Calu3 (cell line): Measurements from ENCODE around the gene GRN. TPM values are rescaled to one million over a fixed set of nuclear protein-coding genes. Genes with fewer than 3 reads are reported as not detected.
A peak's percentile ranks its signal among the peaks of the same experiment; 100 is the strongest.
"Not testable (repeated sequence)": the region's sequence is repeated elsewhere in the genome, so short reads cannot be mapped to it uniquely, and the experiment has no call there.

Experiments
- BruUV-seq: library from RNA; stranded (reverse); fragments of 400-500 nt; replicated peaks from 2 replicates; lab custom pipeline; 2021; lab: Mats Ljungman, UMichigan
- CTCF ChIA-PET: fragments of 300-600 bp; sonication (Branson Sonifier 250); formaldehyde crosslinking; loops from one replicate; lab custom pipeline; 2022; ENCODE audit warnings: antibody characterized with exemption; lab: Charles Lee
- DNase-seq: peaks from one replicate; pipeline ENCODE4 v3.0.0; 2022
- H3K27ac Mint-ChIP-seq: one replicate; pipeline ENCODE4 v1.8.0; 2022; ENCODE audit warnings: mixed read lengths; ENCODE audit not compliant: unreplicated experiment
- H3K27me3 Mint-ChIP-seq: one replicate; pipeline ENCODE4 v1.8.0; 2022; ENCODE audit warnings: mixed read lengths; ENCODE audit not compliant: unreplicated experiment
- H3K36me3 Mint-ChIP-seq: one replicate; pipeline ENCODE4 v1.8.0; 2022; ENCODE audit warnings: mild to moderate bottlenecking, moderate library complexity, mixed read lengths; ENCODE audit not compliant: insufficient read depth, unreplicated experiment
- H3K4me1 Mint-ChIP-seq: one replicate; pipeline ENCODE4 v1.8.0; 2022; ENCODE audit warnings: mild to moderate bottlenecking, low read depth, mixed read lengths; ENCODE audit not compliant: unreplicated experiment
- H3K4me3 Mint-ChIP-seq: one replicate; pipeline ENCODE4 v1.8.0; 2022; ENCODE audit warnings: mild to moderate bottlenecking, low read depth, moderate library complexity, mixed read lengths; ENCODE audit not compliant: unreplicated experiment
- H3K9me3 Mint-ChIP-seq: one replicate; pipeline ENCODE4 v1.8.0; 2022; ENCODE audit warnings: low read depth, mixed read lengths; ENCODE audit not compliant: unreplicated experiment
- intact Hi-C: fragments of 100-400 bp; cut with micrococcal nuclease; formaldehyde crosslinking; loops from one replicate; pipeline ENCODE4 v1.10.0; 2022; ENCODE audit not compliant: unreplicated experiment
- total RNA-seq: library from RNA; stranded (reverse); gene quantifications from 2 replicates; pipeline ENCODE4 v1.2.3, GENCODE V29; 2022
- TF ChIP-seq, protein P1 (sequence below): fragments of 200-600 bp; IDR thresholded peaks from one replicate; pipeline ENCODE4 v1.8.0; 2022; ENCODE audit warnings: antibody characterized with exemption; ENCODE audit not compliant: unreplicated experiment

Gene GRN
- total RNA-seq, 1 experiment from 2014 or later = 376 TPM

DNA sequence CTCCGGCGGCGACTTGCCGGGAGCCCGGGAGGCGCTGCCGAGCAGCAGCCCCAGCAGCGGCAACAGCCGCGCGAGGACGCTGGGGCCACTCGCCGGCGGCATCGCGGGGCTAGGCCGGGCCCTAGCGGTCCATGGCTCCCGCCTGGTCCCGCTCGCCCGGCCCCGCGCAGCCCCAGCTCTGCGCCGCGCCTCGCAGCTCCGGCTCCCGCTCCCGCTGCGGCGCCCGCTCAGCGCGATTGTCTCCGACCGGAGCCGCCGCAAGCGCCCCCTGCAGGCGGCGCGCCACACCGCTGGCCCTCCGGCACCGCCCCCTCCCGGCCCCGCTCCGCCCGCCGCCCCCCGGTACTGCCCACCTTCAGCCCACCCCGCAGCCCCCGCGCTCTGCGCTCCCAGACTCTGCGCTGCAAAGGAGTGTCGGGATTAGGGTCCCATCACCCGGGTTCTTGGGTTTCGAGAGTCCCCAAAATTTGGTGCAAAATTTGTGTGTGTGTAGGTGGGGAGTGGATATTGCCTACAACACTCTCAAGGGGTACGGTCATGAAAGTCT is 18.6 kb downstream of the GRN start, which contains the start of gene FAM171A2:
Gene FAM171A2 (minus strand): TSS at position 241 of the 547 bp plus-strand sequence. CDS start 139 bp downstream, at position 102.
- BruUV-seq = no TSS peak
- peak; percentile 87 for DNase-seq
- Mint-ChIP-seq H3K9me3 (no peaks in the 10 kb centered on the region), H3K27me3 (peaks cover 87% of the 10 kb centered on the region), H3K36me3 (no peaks in the 10 kb centered on the region), H3K4me3 (peak within 1 kb of the TSS; percentile 63), H3K4me1 (peaks cover 10% of the 10 kb centered on the region), H3K27ac (no peak within 1 kb of the TSS)
- CTCF ChIA-PET = interaction anchor here (0.6 to 1.3 kb wide), 9 partner anchors 10 to 177 kb away, joined by 3 to 11 read pairs (median 4); partner anchors contain the start of genes GPATCH8, GRN, RUNDC3A and TMUB2
- TF ChIP-seq, protein P1, sequence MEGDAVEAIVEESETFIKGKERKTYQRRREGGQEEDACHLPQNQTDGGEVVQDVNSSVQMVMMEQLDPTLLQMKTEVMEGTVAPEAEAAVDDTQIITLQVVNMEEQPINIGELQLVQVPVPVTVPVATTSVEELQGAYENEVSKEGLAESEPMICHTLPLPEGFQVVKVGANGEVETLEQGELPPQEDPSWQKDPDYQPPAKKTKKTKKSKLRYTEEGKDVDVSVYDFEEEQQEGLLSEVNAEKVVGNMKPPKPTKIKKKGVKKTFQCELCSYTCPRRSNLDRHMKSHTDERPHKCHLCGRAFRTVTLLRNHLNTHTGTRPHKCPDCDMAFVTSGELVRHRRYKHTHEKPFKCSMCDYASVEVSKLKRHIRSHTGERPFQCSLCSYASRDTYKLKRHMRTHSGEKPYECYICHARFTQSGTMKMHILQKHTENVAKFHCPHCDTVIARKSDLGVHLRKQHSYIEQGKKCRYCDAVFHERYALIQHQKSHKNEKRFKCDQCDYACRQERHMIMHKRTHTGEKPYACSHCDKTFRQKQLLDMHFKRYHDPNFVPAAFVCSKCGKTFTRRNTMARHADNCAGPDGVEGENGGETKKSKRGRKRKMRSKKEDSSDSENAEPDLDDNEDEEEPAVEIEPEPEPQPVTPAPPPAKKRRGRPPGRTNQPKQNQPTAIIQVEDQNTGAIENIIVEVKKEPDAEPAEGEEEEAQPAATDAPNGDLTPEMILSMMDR = peak; percentile 96
- intact Hi-C loops = no loop called here

DNA sequence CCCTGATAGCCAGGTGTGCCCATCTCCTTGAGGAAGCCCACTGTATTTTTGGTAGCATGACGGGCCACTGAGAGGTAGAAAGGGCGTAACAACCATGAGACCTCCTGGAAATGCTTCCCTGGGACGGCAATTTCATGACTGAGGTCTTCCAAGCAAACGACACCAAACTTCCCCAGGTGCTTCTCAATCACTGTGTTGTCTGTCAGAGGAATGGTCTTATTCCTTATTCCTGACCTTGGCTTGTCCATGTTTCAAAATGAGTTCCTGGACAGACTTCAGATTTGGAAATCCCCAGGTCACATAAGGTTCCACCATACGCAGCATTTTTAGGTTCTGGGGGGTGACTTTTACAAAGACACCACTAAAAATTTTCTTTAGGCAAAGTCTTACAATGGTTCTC is 19.9 kb downstream of the GRN start:
- DNase-seq, H3K4me1 Mint-ChIP-seq, H3K36me3 Mint-ChIP-seq, intact Hi-C loops, H3K27ac Mint-ChIP-seq, H3K9me3 Mint-ChIP-seq, CTCF ChIA-PET, H3K4me3 Mint-ChIP-seq, BruUV-seq: not testable (repeated sequence)
- peaks cover 73% of the 10 kb centered on the region for H3K27me3 Mint-ChIP-seq

DNA sequence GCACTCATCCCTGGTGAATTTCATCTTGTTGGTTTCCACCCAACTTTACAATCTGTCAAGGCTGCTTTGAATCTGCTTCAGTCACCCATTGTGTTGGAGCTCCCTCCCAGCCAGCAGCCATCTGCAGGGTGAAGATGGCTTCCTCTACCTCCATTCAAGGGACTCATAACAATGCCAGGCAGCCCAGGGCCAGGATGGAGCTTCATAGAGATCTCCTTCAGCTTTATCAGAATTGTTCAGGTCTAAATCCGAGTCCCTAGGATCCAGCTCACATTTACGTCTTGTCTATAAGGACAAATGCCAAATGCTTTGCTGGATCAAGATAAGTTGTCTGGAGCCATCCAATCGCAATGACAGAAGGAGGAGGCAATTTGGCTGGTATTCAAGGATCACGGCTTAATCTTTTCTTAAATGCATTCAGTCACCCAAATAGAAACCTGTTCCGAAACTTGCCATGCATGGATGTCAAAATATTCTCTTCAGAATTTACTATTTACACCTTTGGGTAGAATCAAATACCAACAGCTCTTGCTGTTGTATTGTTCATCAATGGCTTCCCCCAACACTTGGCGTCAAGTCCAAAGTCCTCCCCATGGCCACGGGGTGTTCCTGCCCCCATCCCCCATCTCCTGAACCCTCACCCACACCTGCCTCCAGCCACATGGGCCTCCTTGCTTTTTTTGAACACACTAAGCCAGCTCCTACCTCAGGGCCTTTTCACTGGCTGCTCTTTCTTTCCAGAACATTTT is 22.3 kb downstream of the GRN start:
- intact Hi-C loops = no loop called here
- Mint-ChIP-seq H3K4me3 (no peak overlapping the region), H3K36me3 (no peaks in the 10 kb centered on the region), H3K9me3 (no peaks in the 10 kb centered on the region), H3K4me1 (no peaks in the 10 kb centered on the region), H3K27me3 (peaks cover 65% of the 10 kb centered on the region), H3K27ac (no peak overlapping the region)
- TF ChIP-seq, protein P1 = no peak
- no TSS peak for BruUV-seq
- DNase-seq = no peak
- CTCF ChIA-PET = interaction anchor here (0.7 to 1.6 kb wide), 2 partner anchors 9 to 14 kb away, joined by 3 to 6 read pairs; no protein-coding TSS in a partner anchor

DNA sequence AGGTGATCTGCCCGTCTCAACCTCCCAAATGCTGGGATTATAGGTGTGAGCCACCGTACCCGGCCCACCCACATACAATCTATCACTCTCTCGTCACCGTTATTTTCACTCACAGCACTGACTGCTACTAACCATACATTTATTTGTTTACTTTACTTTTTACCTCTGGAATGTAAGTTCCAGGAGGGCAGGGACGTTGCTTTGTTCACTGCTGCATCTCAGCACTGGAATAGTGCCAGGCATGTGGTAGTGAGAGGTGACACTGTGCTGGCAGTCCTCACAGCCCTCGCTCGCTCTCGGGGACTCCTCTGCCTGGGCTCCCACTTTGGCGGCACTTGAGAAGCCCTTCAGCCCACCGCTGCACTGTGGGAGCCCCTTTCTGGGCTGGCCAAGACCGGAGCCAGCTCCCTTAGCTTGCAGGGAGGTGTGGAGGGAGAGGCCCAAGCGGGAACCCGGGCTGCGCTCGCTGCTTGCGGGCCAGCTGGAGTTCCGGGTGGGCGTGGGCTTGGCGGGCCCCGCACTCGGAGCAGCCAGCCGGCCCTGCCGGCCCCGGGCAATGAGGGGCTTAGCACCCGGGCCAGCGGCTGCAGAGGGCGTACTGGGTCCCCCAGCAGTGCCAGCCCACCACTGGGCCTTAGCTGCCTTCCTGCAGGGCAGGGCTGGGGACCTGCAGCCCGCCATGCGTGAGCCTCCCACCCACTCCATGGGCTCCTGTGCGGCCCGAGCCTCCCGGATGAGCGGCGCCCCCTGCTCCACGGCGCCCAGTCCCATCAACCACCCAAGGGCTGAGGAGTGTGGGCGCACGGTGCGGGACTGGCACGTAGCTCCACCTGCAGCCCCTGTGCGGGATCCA is 23.5 kb downstream of the GRN start:
- intact Hi-C loops = not testable (repeated sequence)

DNA sequence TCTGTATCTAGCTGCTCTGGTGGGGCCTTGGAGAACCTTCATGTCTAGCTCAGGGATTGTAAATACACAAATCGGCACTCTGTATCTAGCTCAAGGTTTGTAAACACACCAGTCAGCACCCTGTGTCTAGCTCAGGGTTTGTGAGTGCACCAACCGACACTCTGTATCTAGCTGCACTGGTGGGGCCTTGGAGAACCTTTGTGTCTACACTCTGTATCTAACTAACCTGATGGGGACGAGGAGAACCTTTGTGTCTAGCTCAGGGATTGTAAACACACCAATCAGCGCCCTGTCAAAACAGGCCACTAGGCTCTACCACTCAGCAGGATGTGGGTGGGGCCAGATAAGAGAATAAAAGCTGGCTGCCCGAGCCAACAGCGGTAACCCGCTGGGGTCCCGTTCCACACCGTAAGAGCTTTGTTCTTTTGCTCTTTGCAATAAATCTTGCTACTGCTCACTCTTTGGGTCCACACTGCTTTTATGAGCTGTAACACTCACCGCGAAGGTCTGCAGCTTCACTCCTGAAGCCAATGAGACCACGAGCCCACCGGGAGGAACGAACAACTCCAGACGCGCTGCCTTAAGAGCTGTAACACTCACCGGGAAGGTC is 24.4 kb downstream of the GRN start:
- intact Hi-C loops, H3K4me1 Mint-ChIP-seq, H3K4me3 Mint-ChIP-seq, DNase-seq, BruUV-seq, H3K27ac Mint-ChIP-seq, H3K9me3 Mint-ChIP-seq, H3K36me3 Mint-ChIP-seq, CTCF ChIA-PET: not testable (repeated sequence)
- H3K27me3 Mint-ChIP-seq = peaks cover 72% of the 10 kb centered on the region

More for the DNA sequence above, 23.5 kb downstream of the GRN start:
- H3K4me1 Mint-ChIP-seq, BruUV-seq, H3K9me3 Mint-ChIP-seq, H3K4me3 Mint-ChIP-seq, DNase-seq, CTCF ChIA-PET, H3K27ac Mint-ChIP-seq, H3K36me3 Mint-ChIP-seq: not testable (repeated sequence)
- peaks cover 67% of the 10 kb centered on the region for H3K27me3 Mint-ChIP-seq
